Epithelial cell of prostate (primary cell): ENCODE data around the gene RSAD1.
A peak's percentile ranks its signal among the peaks of the same experiment; 100 is the strongest.
"Not testable (repeated sequence)": the region's sequence is repeated elsewhere in the genome, so short reads cannot be mapped to it uniquely, and the experiment has no call there.

Source experiments
- DNase-seq: peaks from one replicate; pipeline ENCODE4 v3.0.0-alpha.2; 2011; ENCODE audit warnings: low read depth, low spot score
- H3K27ac ChIP-seq: fragments of 450-650 bp; 2 replicates; pipeline ENCODE4 v1.5.1; 2017; ENCODE audit warnings: mild to moderate bottlenecking

RSAD1 gene

DNA sequence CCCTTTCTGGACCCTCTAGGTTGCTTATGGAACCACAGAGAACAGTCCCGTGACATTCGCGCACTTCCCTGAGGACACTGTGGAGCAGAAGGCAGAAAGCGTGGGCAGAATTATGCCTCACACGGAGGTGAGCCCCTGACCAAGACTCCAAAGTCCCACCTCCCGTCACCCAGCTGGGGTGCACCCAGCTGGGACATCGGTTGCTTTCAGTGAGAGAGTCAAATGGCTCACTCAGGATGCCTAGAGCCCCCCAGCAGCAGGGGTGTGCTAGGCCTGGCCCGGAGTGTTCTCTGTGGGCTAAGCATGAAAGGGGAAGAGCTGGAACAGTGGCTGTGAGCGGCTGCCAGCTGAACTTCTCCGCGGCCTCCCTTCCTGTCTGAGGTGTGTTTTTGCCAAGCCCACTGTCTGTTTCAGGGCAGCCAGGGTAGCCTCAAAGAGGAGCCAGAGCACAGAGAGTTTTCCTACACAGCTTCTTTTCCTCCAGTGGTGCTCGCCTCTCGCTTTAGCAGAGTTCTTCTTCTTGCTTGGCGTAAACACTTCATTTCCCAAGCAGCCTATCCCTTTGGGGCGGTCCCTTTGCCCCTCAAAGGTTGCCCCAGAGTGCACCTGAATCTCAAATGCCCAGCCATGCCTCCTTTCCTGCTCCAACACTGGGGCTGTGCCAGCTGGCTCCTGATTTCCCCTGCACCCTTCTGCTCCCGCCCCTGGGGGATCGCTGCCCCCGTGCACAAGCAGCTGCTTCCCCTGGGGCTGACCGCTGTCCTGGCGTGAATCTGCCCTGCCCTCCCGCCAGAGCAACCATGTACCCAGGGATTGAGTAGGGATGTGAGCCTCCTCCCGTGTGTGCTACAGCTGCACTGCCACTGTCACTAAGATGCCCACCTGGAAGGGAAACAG is 7.4 kb upstream of the RSAD1 start:
- no peak overlapping the region for H3K27ac ChIP-seq
- DNase-seq = no peak

DNA sequence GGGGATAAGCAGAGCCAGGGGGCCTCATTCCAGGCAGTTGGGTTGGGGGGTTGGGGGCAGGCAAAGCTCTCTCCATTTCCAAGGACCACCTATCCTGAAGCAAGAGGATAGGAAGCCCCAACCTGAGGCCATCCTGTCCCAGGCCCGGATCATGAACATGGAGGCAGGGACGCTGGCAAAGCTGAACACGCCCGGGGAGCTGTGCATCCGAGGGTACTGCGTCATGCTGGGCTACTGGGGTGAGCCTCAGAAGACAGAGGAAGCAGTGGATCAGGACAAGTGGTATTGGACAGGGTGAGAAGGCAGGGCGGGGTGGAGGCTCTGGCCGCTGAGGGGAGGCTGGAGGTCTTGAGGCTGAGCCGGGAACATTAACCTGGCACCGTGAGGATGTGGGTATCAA is 6.4 kb upstream of the RSAD1 start:
- no peak for DNase-seq

DNA sequence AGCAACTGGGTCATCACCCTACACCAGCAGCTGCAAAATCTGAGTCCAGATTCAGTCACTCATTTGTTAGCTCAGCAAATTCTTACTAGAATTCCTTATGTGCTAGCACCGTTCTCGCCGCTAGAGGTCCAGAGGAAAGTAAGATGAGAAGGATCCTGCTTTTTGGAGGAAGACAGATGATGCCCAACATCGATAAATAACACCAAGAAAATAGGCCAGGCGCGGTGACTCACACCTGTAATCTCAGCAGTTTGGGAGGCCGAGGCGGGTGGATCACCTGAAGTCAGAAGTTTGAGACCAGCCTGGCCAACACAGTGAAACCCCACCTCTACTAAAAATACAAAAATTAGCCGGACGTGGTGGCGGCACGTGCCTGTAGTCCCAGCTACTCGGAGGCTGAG is 5.9 kb upstream of the RSAD1 start:
- not testable (repeated sequence) for DNase-seq, H3K27ac ChIP-seq

More for the DNA sequence above, 6.4 kb upstream of the RSAD1 start:
- no peak overlapping the region for H3K27ac ChIP-seq

DNA sequence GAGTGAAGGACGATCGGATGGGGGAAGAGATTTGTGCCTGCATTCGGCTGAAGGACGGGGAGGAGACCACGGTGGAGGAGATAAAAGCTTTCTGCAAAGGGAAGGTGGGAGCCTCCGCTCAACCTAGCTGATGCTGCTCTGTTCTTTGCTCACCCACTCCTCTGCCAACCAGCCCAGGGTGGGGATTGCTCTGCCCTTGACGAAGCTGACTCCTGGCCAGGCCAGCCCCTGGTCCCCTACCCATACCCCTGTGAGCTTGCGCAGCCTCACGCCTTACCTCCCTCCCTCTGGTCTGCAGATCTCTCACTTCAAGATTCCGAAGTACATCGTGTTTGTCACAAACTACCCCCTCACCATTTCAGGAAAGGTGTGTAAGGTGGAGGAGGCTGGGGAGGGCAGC is 4.8 kb upstream of the RSAD1 start:
- DNase-seq = no peak
- H3K27ac ChIP-seq = no peak overlapping the region

DNA sequence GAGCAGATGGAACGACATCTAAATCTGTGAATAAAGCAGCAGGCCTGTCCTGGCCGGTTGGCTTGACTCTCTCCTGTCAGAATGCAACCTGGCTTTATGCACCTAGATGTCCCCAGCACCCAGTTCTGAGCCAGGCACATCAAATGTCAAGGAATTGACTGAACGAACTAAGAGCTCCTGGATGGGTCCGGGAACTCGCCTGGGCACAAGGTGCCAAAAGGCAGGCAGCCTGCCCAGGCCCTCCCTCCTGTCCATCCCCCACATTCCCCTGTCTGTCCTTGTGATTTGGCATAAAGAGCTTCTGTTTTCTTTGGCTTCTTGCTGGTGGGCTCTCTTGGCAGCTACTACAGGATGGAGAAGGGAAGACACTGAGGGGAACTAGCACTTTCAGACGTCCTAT is 4.1 kb upstream of the RSAD1 start:
- DNase-seq = no peak
- H3K27ac ChIP-seq = no peak overlapping the region

DNA sequence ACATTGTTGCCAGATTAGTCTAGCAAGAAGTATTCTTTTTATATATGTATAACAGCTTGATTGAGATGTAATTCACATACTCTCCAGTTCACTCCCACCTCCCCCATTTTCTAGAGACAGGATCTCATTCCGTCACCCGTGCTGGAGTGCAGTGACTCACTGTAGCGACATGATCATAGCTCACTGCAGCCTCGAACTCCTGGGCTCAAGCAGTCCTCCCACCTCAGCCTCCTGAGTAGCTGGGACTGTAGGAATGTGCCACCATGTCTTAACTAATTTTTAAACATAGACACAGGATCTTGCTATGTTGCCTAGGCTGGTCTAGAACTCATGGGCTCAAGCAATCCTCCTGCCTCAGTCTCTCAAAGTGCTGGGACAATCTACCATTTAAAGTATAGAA is 3.3 kb upstream of the RSAD1 start:
- no peak overlapping the region for H3K27ac ChIP-seq
- DNase-seq = no peak

DNA sequence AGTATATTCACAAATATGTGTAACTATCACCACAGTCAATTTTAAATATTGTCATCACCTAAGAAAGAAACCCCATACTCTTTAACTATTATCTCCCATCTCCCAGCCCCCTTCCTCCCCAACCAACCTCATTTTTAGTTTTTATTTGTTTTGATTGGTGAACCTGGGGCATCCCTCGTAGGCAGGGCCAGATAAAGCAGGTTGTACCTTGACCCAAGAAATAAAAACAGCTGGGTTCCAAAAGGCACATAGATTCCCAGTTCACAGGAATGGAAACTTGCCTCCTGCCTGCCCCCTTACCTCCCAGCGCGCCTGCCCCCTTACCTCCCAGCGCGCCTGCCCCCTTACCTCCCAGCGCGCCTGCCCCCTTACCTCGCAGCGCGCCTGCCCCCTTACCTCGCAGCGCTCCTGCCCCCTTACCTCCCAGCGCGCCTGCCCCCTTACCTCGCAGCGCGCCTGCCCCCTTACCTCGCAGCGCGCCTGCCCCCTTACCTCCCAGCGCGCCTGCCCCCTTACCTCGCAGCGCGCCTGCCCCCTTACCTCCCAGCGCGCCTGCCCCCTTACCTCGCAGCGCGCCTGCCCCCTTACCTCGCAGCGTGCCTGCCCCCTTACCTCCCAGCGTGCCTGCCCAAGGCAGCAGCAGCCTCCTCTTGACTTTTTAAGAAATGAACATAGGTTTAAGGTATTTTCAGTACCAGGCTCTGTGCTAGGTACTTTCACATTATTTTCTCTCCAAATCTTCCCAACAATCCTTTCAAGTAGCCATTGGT is 2.7 kb upstream of the RSAD1 start:
- not testable (repeated sequence) for DNase-seq

DNA sequence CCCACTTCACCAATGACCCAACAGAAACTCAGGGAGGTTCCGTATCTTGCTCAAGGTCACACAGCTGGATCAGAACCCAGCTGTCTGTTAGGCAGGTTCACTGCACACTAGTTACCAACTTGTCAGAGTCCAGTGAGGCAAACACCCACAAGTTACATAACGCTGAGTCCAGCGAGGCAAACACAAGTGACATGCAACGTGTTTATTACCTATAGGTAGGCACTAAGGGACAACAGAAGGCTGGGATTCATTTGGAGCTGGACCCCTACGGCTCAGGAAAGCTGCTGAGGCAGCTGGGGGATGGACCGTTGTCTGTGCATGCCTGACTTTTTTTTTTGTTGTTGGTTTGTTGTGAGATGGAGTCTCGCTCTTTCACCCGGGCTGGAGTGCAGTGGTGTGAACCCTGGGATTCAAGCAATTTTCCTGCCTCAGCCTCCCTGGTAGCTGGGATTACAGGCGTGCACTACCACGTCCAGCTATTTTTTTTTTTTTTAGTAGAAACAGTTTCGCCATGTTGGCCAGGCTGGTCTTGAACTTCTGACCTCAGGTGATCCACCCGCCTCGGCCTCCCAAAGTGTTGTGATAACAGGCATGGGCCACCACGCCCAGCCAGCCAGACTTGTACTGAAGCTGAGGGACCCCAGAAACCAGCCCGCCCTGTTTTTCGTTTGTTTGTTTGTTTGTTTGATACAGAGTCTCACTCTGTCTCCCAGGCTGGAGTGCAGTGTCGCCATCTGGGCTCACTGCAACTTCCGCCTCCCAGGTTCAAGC is 1.9 kb upstream of the RSAD1 start:
- no peak overlapping the region for H3K27ac ChIP-seq
- DNase-seq = no peak

More for the DNA sequence above, 2.7 kb upstream of the RSAD1 start:
- H3K27ac ChIP-seq = not testable (repeated sequence)

DNA sequence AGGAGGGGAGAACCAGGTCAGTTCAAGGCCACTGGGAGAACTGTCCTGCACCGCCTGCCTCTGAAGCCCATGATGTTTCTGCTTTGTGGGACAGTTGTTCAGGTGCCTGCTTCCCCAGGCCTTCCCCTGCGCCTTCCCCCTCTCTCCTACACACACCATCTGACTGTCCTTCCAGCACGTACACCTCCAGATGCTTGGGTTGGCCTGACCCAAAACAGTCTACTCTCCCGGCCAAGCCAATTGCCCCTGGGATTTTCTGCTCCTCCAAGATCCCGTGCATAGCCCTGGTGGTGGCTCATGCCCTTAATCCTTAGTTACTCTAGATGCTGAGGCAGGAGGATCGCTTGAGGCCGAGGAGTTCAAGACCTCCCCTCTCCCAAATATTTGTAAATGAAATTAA is 684 bp upstream of the RSAD1 start:
- DNase-seq = no peak
- H3K27ac ChIP-seq = peak overlapping the region; percentile 70

DNA sequence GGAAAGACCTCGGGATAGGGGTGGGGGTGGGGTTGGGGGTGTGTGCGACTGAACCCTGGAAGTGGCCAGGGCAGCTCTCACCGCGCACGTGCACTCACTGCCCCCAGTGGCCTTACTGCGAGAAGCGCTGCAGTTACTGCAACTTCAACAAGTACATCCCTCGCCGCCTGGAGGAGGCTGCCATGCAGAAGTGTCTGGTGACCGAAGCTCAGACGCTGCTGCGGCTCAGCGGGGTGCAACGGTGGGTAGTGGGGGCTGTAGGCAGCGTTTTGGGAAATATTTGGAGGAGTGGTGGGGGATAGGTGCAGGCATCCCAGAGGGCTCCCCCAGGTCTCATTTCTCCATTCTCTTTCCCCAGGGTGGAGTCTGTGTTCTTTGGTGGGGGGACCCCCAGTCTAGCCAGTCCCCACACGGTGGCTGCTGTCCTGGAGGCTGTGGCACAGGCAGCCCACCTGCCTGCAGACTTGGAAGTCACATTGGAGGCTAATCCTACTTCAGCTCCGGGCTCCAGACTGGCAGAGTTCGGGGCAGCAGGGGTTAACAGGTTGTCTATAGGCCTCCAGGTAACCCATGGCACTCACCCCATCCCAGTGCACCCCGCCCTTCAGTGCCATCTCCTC is 972 bp downstream of the RSAD1 start:
- peak overlapping the region; percentile 70 for H3K27ac ChIP-seq
- no peak for DNase-seq

DNA sequence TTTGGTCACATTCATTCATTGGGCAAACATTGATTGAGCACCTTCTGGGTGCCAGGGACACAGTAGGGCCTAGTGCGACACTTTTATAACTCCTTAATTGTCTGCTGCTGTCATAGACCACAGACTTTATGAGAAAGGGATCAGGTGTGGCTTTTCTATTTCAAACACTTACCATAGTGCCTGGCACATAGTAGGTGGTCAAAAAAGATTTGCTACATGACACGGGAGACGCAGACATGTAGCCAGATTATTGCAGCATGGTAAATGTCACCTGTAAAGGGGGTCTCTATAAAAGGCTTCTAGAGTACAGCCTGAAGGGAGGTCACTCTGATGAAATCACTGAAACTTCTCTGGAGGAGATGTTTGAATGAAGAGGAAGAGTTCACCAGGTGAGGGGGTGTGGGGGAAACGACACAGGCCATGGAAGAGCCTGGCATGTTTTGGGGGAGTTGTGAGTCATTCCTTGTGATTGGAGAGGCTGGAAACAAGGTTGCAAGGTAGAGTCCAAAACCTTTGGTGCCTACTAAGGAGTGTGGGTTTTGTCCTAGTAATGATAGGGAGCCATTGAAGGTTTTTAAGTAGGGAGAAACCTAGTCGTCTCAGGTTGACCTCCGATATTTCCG is 1.6 kb downstream of the RSAD1 start:
- H3K27ac ChIP-seq = peak overlapping the region; percentile 23

DNA sequence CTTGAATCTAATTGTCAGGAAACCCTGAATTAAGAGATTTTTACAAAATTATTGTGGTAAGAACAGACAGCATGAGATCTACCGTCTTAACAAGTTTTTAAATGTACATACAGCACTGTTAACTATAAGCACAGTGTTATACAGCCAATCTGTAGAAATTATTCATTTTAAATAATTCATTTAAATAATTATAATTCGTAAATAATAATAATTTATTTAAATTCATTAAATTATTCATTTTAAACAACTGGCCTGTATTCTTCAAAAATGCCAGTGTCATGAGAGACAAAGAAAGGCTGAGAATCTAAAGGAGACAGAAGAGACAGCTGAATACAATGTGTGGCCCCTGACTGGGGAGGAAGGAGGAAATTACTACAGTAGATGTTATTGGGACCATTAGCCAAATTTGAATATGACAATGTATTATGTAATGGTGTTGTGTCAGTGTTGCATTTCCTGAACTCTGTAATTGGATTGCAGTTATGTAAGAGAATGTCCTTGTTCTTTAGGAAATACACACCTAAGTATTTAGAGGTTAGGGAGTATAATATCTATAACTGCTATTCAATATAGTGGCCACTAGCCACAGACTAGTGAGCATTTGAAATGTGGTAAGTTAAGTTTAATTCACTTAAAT is 2.3 kb downstream of the RSAD1 start:
- H3K27ac ChIP-seq = peak overlapping the region; percentile 23
- no peak for DNase-seq

More for the DNA sequence above, 1.6 kb downstream of the RSAD1 start:
- DNase-seq = no peak

DNA sequence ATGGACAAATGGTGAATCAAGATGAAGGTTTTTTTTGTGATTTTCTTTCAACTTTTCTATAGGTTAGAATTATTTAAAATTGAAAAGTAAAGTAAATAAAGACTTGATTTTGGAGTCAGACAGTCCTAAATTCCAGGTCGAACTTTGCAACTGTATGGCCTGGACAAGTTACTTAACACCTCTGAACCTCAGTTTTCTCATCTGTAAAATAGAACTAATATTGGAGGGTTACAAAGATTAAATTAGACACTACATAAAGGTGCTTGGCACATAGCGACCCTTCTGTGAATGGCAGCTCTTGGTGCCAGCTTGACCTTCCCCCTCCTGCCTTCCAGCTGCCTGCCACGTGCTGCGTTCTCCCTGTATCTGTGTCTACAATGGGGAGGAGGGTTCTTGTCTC is 3.0 kb downstream of the RSAD1 start:
- peak overlapping the region; percentile 23 for H3K27ac ChIP-seq
- no peak for DNase-seq

DNA sequence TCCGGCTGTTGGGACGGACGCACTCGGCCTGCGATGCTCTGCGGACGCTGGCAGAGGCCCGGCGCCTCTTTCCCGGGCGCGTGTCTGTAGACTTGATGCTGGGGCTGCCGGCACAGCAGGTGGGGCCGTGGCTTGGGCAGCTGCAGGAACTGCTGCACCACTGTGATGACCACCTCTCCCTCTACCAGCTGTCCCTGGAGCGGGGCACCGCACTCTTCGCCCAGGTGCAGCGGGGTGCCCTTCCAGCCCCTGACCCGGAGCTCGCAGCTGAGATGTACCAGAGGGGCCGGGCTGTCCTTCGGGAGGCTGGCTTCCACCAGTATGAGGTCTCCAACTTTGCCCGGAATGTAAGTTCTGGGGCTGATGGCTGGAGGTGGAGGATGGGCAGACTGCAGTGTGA is 3.5 kb downstream of the RSAD1 start:
- DNase-seq = no peak
- H3K27ac ChIP-seq = no peak overlapping the region

DNA sequence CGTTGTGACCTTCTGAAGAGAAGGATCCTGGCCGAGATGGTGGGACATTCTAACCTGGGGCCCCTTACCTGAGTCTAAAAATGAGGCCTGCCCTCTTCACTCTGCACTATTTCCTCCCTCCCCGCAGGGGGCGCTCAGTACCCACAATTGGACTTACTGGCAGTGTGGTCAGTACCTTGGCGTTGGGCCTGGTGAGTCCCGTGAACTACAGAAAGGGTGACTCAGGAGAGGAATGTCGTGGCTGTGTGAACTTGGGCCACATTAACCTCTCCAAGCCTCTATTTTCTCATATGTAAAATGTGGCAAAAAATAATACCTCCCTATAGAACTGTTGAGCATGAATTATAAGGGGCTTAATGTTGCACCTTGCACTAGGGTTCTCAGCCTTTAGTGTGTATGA is 3.9 kb downstream of the RSAD1 start:
- peak overlapping the region; percentile 11 for H3K27ac ChIP-seq

DNA sequence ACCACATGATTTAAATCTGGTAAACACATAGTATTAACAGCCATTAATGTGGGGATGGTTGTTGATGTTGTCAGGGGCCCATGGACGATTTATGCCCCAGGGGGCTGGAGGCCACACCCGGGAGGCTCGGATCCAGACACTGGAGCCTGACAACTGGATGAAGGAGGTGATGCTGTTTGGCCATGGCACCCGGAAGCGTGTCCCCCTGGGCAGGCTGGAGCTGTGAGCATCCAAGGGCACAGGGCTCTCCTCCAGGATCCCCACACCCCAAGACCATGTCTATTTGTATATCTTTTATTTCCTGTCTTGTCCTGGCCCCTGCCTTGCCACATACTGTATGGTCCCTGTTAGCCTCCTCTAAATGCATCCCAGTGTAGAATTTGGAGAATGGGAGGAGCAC is 4.6 kb downstream of the RSAD1 start:
- no peak overlapping the region for H3K27ac ChIP-seq

More for the DNA sequence above, 3.9 kb downstream of the RSAD1 start:
- DNase-seq = peak; percentile 67

DNA sequence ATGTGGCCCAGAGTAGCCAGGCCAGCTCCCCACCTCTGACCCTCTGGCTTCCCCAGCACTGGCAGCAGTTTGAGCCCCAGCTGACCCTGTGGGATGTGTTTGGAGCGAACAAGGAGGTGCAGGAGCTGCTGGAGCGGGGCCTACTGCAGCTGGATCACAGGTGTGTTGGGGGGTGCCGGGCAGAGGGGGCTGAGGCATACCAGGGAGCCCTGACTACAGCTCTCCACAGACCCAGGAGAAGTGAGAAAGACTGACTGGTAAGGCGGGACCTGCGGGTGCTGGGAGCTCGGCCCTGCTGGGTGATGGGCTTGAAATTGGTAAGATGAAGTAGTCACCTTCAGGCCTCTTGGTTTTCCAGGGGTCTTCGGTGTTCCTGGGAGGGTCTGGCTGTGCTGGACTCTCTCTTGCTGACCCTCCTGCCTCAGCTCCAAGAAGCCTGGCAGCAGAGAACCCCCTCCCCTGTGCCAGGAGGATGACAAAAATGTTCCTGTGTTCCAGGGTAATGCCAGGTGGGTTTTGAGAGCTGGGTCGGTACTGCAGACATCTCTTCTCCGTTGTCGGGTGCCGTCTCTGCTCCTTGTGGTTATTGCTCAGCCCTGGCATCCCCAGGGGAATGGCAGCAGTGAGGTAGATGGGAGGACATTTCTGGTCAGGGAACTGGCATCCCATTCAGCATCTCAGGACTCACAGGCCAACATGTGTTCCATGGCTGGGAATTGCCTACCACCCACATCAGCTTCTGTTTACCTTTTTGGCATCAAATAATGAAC is 5.9 kb downstream of the RSAD1 start:
- DNase-seq = no peak
- no peak overlapping the region for H3K27ac ChIP-seq

More for the DNA sequence above, 4.6 kb downstream of the RSAD1 start:
- no peak for DNase-seq
